Activated naive CD4-positive, alpha-beta T cell treated with Interleukin-2 at 50 U/mL for 16 hours (primary cell): ENCODE measurements around the gene KRTAP2-3.
"Not testable (repeated sequence)": the region's sequence is repeated elsewhere in the genome, so short reads cannot be mapped to it uniquely, and the experiment has no call there.

Experiments
- DNase-seq: peaks from one replicate; pipeline ENCODE4 v3.0.0-alpha.2; 2020

KRTAP2-3 gene

DNA sequence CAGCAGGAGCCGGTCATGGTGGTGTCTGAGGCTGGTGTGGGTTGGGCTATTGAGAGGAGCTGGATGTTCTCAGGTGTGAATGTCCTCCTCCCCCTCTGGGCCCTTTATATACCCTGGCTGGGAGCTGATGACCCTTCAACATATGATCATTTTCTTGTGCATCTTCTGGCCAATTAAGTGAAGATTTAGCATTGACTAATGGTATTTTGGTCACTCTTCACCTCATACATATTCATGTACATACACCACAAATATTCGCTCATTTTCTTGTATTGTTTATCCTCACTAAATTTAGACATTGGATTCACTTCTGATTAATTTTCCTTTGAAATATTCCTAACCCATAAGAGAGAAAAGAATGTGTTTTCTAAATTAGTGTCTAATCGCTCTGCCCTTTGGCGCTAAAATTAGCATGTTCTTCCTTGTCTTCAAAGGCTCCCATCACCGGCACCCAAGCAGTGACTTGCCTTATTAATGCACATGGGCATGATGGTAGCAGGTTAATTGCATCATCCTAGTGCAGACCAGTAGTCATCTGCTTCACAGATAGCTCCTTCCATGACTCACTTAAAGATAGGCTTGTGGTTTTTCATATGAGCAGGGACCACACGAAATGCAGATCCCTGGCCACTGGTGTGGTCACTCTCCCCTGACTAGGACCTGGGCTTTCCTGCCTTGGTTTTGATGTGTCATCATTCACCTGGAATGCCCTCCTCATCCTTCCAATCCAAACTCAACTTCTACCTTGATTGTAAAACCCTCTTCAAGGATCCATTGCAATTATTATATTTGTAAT is 6.1 kb upstream of the KRTAP2-3 start, which contains the start of gene KRTAP2-4:
KRTAP2-4 (minus strand) TSS at position 51 of the 796 bp plus-strand sequence; CDS start at position 17, 34 bp downstream.
- DNase-seq: no peak

DNA sequence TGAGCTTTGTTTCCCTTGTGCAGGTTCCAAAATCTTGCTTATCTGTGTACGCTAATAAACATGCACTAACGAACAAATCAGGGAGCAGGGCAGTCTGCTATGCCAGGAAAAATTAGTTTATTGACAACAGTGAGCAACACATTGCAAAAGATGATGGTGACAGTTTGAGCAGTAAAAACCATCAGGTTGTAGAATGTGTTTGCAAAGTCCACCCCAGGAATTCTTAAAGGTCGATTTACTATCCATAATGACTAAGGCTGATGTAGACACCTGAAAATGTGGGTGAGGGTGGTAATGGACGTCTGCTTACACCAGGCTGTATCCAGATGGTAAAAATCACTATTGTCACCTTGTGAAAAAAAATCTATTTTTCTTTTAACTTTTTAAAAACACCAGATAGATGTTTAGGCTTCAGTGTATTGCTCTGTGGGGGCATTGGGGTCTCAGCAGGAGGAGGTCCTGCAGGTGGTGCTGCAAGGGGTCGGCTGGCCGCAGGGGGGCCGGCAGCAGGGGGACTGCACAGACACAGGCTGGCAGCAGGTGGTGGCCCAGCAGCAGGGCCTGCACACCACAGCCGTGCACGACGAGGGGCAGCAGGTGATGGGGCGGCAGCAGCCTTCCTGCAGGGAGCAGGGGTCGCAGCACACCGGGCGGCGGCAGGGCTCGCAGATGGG is 5.2 kb upstream of the KRTAP2-3 start:
- not testable (repeated sequence) for DNase-seq

- no peak for DNase-seq
Measured at GRCh38 chr17:41064301-41064700, 4.4 kb upstream of the KRTAP2-3 start.

GRCh38 chr17:41063449-41063848 is 3.5 kb upstream of the KRTAP2-3 start:
- DNase-seq: no peak

DNA sequence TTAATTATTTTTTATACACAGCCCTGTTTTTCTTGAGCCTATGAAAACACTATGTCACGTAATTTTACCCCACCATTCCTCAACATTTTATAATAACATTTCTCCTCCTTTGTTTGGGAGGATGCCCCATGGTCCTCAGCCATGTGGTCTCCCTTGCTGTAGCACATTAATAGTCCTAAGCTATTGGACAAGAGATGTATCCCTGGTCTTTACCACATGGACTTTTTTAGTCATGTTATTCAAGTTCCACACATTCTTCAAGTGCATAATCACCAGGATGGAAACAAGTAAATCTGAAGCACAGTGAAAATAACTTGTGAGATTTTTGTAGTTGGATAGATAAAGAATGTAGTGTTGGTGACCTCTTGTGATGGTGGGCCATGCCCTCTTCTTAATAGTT is 2.0 kb upstream of the KRTAP2-3 start:
- DNase-seq: no peak

DNA sequence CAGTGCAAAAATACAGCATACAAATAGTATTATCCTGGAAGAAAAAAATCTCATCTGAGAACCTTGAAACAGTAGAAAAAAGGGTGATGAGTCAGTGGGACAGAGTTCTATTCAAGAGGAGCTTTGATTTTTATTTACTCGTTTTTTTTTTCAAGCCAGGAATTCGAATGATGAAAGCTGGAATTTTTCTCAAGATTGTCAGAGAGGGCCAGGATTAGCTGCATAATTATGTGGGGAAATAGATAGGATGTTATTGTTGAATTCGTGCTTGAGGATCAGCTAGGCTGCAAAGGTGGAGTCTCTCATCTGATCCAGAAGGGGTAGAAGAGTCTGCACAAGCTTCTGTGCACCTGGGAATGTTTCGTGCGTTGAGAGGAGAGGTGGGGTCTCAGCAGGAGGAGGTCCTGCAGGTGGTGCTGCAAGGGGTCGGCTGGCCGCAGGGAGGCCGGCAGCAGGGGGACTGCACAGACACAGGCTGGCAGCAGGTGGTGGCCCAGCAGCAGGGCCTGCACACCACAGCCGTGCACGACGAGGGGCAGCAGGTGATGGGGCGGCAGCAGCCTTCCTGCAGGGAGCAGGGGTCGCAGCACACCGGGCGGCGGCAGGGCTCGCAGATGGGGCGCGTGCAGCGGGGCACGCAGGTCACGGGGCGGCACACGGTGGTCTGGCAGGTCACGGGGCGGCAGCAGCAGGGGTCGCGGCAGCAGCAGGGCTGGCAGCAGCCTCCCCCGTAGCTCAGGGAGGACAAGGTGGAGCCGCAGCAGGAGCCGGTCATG is 450 bp downstream of the KRTAP2-3 start:
- not testable (repeated sequence) for DNase-seq

- DNase-seq: no peak
Measured at GRCh38 chr17:41058741-41059140, 1.2 kb downstream of the KRTAP2-3 start.

DNA sequence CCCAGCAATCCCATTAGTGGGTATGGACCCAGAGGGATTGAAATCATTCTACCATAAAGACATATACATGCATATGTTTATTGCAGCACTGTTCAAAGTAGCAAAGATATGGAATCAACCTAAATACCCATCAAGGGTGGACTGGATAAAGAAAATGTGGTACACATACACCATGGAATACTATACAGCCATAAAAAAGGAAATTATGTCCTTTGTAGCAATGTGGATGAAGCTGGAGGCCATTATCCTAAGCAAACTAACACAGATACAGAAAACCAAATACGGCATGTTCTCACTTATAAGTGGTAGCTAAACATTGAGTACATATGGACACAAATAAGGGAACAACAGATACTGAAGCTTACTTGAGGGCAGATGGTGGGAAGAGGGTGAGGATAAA is 2.4 kb downstream of the KRTAP2-3 start:
- DNase-seq: no peak

GRCh38 chr17:41055130-41055529 is 4.8 kb downstream of the KRTAP2-3 start, which contains the start of gene KRTAP2-2:
KRTAP2-2 (minus strand) TSS chr17:41055230; CDS start chr17:41055211, 19 bp downstream.
- not testable (repeated sequence) for DNase-seq

GRCh38 chr17:41054556-41054955 is 5.4 kb downstream of the KRTAP2-3 start:
- DNase-seq: not testable (repeated sequence)

DNA sequence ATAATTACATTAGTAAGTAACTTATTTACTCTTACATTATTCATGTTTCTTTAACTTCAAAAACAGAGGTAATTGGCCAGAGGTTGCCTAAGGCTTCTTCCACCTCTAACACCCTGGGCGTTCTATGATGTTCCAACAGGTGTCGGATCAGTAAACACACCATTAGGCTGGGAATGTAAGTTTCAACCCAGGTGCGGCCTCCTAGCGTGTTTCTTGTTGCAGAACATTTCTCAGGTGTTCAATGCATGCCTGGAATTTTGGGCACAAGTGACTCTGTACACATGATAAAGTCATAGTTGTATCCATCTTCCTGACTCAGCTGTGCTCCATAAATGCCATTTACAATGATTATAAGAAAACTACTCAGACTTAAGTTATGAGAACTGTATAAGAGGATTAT is 5.9 kb downstream of the KRTAP2-3 start:
- no peak for DNase-seq

GRCh38 chr17:41052566-41052965 is 7.3 kb downstream of the KRTAP2-3 start:
- no peak for DNase-seq

- DNase-seq: no peak
Measured at GRCh38 chr17:41049110-41049509, 10.8 kb downstream of the KRTAP2-3 start.

DNA sequence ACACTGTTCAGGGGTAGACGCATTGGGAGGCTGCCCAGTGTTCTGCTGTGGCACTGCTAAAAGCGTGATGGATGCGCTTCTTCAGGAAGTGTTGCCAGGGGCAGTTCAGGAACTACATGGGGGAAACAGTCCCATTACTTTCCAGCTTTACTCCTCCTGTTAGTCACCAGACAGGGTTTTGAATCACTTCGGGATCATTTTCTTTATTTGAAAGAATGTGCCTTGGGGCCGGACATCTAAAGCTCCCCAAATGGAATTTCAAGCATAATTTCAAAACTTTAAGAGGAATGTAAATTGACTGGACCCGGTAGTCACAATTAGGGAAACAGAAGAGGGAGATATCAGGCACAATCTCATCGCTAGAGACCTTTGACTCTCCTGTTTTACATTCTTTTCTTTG is 11.5 kb downstream of the KRTAP2-3 start:
- no peak for DNase-seq

DNA sequence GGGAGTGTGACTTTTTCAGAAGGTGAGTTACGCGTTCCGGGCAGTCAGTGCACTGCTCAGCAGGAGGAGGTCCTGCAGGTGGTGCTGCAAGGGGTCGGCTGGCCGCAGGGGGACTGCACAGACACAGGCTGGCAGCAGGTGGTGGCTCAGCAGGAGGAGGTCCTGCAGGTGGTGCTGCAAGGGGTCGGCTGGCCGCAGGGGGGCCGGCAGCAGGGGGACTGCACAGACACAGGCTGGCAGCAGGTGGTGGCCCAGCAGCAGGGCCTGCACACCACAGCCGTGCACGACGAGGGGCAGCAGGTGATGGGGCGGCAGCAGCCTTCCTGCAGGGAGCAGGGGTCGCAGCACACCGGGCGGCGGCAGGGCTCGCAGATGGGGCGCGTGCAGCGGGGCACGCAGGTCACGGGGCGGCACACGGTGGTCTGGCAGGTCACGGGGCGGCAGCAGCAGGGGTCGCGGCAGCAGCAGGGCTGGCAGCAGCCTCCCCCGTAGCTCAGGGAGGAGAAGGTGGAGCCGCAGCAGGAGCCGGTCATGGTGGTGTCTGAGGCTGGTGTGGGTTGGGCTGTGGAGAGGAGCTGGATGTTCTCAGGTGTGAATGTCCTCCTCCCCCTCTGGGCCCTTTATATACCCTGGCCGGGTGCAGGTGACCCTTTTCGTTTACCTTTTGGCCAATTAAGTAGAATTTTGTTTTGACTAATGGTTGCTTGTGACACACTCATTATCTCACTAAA is 13.0 kb downstream of the KRTAP2-3 start, which contains the start of gene KRTAP2-1:
KRTAP2-1 (minus strand) TSS at position 582 of the 731 bp plus-strand sequence; CDS start at position 533, 49 bp downstream.
- DNase-seq: not testable (repeated sequence)

GRCh38 chr17:41042953-41043352 is 17.0 kb downstream of the KRTAP2-3 start:
- DNase-seq: no peak

DNA sequence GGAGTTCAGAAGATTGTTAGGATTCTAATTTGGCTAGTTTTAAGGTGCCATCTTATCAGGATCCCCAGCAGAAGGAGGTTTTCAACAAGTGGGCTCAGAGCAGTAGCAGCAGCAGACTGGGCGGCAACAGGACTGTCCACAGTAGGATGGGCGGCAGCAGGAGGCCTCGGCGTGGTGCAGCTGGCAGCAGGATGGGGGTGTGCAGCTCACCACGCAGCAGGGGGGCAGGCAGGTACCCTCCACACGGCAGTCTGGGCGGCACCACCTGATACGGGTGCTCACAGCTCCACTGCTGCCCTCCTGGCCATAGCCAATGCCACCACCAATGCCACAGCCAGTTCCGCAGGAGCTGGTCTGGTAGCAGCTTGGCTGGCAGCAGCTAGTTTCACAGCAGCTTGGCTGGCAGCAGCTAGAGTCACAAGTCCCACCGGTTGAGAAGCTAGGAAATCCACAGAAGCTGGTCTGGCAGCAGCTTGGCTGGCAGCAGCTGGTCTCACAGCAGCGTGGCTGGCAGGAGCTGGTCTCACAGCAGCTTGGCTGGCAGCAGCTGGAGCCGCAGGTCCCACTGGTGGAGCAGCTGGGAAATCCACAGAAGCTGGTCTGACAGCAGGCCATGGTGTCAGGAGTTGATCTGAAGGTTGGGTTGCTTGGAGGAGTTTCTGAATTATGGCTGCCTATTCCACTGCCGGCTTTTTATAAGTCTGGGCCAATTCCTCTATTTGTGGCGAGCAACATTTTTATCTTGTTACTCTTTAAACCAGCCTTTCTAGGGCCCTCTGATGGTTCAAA is 18.9 kb downstream of the KRTAP2-3 start, which contains the start of gene KRTAP1-1:
KRTAP1-1 (minus strand) TSS at position 668 of the 789 bp plus-strand sequence; CDS start at position 615, 53 bp downstream.
- DNase-seq: not testable (repeated sequence)

DNA sequence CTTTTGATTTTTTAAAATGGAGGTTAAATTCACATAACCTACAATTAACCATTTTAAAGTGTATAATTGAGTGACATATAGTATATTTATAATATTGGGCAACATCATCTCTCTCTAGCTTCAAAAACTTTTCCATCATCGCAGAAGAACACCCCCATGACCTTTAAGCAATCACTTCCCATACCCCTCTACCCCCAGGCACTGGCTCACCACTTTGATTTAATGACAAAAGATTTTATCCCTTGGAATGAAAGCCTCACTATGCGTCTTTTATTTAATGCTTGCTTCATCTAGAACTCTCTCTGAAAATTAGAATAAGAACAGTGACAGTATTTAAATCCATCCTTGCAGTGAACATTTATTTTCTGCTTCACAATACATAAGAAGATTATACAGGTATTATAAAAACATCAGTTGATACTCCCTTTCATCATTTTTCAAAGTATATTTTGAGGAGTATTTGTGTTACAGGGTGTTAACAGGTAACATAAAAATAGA is 22.0 kb downstream of the KRTAP2-3 start:
- DNase-seq: no peak

DNA sequence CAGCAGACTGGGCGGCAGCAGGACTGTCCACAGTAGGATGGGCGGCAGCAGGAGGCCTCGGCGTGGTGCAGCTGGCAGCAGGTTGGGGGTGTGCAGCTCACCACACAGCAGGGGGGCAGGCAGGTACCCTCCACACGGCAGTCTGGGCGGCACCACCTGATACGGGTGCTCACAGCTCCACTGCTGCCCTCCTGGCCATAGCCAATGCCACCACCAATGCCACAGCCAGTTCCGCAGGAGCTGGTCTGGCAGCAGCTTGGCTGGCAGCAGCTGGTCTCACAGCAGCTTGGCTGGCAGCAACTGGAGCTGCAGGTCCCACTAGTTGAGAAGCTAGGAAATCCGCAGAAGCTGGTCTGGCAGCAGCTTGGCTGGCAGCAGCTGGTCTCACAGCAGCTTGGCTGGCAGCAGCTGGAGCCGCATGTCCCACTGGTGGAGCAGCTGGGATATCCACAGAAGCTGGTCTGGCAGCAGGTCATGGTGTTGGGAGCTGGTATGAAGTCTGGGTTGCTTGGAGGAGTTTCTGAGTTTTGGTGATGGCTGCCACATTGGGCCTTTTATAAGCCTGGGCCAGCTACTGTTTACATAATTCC is 25.5 kb downstream of the KRTAP2-3 start, which contains the start of gene KRTAP1-3:
KRTAP1-3 (minus strand) TSS at position 529 of the 590 bp plus-strand sequence; CDS start at position 476, 53 bp downstream.
- not testable (repeated sequence) for DNase-seq

GRCh38 chr17:41029633-41030245 is 30.2 kb downstream of the KRTAP2-3 start, which contains the start of gene KRTAP1-4:
KRTAP1-4 (minus strand) TSS chr17:41030195; CDS start chr17:41030078, 117 bp downstream.
- no peak for DNase-seq
